ENCODE results near the gene TMEM131. TPM values are rescaled to one million over a fixed set of nuclear protein-coding genes. Genes with fewer than 3 reads are reported as not detected.

The TMEM131 gene
- total RNA-seq, 1 donor from 2014 or later = 35.3 TPM

DNA sequence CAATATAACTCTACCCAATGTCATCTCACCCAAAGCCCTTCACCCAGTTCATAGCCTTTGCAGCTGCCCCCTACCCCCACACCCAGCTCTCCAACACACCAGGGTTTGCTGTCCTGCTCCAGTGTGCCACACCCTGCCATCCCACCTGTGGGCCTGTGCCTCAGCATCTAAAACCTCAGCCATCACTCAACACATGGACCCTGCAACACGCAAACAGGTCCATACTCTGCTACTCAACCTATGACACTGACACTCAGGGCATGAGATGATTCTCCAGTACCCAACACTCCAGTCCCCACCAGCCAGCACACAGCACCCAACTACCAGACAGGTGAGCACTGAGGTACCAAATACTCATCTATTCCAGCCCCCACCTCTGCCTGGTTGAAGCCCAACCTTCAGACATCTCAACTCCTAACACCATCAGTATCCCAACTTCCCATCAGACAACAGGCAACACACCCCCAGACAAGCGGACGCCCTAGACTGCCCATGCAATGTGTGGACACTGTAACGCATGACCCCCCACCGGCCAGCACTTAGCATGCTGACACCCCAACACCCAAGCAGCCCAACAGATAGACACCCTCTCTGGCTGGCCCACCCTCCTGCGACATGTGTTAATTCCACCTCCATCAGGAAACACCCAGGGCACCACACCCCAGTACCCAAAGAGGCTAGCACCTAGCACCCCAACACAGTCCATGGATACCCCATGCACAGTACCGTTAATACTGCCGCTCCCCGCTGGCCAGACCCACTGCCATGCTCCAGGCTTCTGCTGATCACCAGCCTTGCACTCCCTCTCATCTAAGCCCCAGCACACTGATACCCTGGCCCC is 257.3 kb downstream of the TMEM131 start:
- Mint-ChIP-seq H3K9me3 (ENCODE audit: unreplicated experiment) (peaks cover 3% of the 10 kb centered on the region), H3K27me3 (ENCODE audit: low read depth, unreplicated experiment) (peaks cover 20% of the 10 kb centered on the region), H3K27ac (ENCODE audit: unreplicated experiment) (no peak overlapping the region), H3K4me1 (ENCODE audit: low read depth, unreplicated experiment) (peaks cover 2% of the 10 kb centered on the region), H3K36me3 (ENCODE audit: low read depth, unreplicated experiment) (peaks cover 3% of the 10 kb centered on the region), H3K4me3 (ENCODE audit: unreplicated experiment) (no peak overlapping the region)
- FAIRE-seq (no peak), DNase-seq (ENCODE audit: low read depth) (no peak)
- no peaks in the 10 kb centered on the region for H4K20me1 ChIP-seq (ENCODE audit: insufficient read depth, low read length)
- no peak overlapping the region for H3K9ac ChIP-seq (ENCODE audit: low read length)
- H2AFZ ChIP-seq (ENCODE audit: low read depth, low read length) = no peak overlapping the region
- TF ChIP-seq, protein P1, sequence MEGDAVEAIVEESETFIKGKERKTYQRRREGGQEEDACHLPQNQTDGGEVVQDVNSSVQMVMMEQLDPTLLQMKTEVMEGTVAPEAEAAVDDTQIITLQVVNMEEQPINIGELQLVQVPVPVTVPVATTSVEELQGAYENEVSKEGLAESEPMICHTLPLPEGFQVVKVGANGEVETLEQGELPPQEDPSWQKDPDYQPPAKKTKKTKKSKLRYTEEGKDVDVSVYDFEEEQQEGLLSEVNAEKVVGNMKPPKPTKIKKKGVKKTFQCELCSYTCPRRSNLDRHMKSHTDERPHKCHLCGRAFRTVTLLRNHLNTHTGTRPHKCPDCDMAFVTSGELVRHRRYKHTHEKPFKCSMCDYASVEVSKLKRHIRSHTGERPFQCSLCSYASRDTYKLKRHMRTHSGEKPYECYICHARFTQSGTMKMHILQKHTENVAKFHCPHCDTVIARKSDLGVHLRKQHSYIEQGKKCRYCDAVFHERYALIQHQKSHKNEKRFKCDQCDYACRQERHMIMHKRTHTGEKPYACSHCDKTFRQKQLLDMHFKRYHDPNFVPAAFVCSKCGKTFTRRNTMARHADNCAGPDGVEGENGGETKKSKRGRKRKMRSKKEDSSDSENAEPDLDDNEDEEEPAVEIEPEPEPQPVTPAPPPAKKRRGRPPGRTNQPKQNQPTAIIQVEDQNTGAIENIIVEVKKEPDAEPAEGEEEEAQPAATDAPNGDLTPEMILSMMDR (IDR thresholded peaks at IDR 0.05; ENCODE audit: insufficient read depth, low read depth, low read length) = no peak
- TF ChIP-seq EZH2 (IDR thresholded peaks at IDR 0.05; ENCODE audit: insufficient read depth, low read length) = no peak
- H3K9me3 ChIP-seq (ENCODE audit: insufficient read depth, low read depth, low read length) = no peaks in the 10 kb centered on the region
- H3K4me2 ChIP-seq (ENCODE audit: low read length) = no peak overlapping the region
- H3K27ac ChIP-seq (ENCODE audit: low read depth, low read length) = no peak overlapping the region
- no peaks in the 10 kb centered on the region for H3K79me2 ChIP-seq (ENCODE audit: insufficient read depth, low read length)
- H3K36me3 ChIP-seq (ENCODE audit: insufficient read depth, low read length) = no peaks in the 10 kb centered on the region
- no peaks in the 10 kb centered on the region for H3K27me3 ChIP-seq (ENCODE audit: insufficient read depth, low read length)
- no peak overlapping the region for H3K4me3 ChIP-seq (ENCODE audit: insufficient read depth, low read depth, low read length)
- H3K4me1 ChIP-seq (ENCODE audit: insufficient read depth, low read length) = peaks cover 6% of the 10 kb centered on the region

DNA sequence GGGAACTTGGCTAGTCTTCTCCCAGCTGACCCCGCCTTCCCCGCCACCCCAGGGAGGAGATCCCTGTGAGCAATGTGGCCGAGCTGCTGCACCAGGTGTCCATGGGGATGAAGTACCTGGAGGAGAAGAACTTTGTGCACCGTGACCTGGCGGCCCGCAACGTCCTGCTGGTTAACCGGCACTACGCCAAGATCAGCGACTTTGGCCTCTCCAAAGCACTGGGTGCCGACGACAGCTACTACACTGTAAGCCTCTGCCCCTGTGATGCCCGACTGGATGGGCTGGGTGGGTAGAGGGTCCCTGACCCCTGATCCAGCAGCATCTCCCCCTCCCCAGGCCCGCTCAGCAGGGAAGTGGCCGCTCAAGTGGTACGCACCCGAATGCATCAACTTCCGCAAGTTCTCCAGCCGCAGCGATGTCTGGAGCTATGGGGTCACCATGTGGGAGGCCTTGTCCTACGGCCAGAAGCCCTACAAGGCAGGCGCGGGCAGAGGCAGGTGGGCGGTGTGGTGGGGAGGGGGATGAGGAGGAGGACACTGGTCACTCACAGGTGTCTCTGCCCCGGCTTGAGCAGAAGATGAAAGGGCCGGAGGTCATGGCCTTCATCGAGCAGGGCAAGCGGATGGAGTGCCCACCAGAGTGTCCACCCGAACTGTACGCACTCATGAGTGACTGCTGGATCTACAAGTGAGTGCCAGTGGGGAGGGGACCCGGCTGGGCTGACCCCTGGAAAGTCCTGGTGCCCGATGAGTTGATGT is 258.1 kb downstream of the TMEM131 start:
- FAIRE-seq = no peak

More for the DNA sequence above, 258.1 kb downstream of the TMEM131 start:
- Mint-ChIP-seq H3K27ac (ENCODE audit: unreplicated experiment) (no peak overlapping the region), H3K4me3 (ENCODE audit: unreplicated experiment) (no peak overlapping the region), H3K9me3 (ENCODE audit: unreplicated experiment) (peaks cover 3% of the 10 kb centered on the region), H3K27me3 (ENCODE audit: low read depth, unreplicated experiment) (peaks cover 20% of the 10 kb centered on the region), H3K36me3 (ENCODE audit: low read depth, unreplicated experiment) (peaks cover 3% of the 10 kb centered on the region), H3K4me1 (ENCODE audit: low read depth, unreplicated experiment) (peaks cover 2% of the 10 kb centered on the region)
- Histone ChIP-seq H2AFZ (ENCODE audit: low read depth, low read length) (no peak overlapping the region), H3K27me3 (ENCODE audit: insufficient read depth, low read length) (no peaks in the 10 kb centered on the region), H4K20me1 (ENCODE audit: insufficient read depth, low read length) (no peaks in the 10 kb centered on the region), H3K4me3 (ENCODE audit: insufficient read depth, low read depth, low read length) (no peak overlapping the region), H3K36me3 (ENCODE audit: insufficient read depth, low read length) (no peaks in the 10 kb centered on the region), H3K79me2 (ENCODE audit: insufficient read depth, low read length) (no peaks in the 10 kb centered on the region), H3K9me3 (ENCODE audit: insufficient read depth, low read depth, low read length) (no peaks in the 10 kb centered on the region), H3K9ac (ENCODE audit: low read length) (no peak overlapping the region), H3K4me1 (ENCODE audit: insufficient read depth, low read length) (peaks cover 5% of the 10 kb centered on the region), H3K27ac (ENCODE audit: low read depth, low read length) (no peak overlapping the region), H3K4me2 (ENCODE audit: low read length) (no peak overlapping the region)
- DNase-seq (ENCODE audit: low read depth) = no peak
- TF ChIP-seq, protein P1 (IDR thresholded peaks at IDR 0.05; ENCODE audit: insufficient read depth, low read depth, low read length) = no peak
- TF ChIP-seq EZH2 (IDR thresholded peaks at IDR 0.05; ENCODE audit: insufficient read depth, low read length) = no peak

All from astrocyte (in vitro differentiated cells and primary cell).